GM06990 (cell line): ENCODE results near the gene METTL4.
"Not testable (repeated sequence)": the region's sequence is repeated elsewhere in the genome, so short reads cannot be mapped to it uniquely, and the experiment has no call there.

ENCODE experiments used
- DNase-seq: peaks from one replicate; pipeline ENCODE4 v3.0.0-alpha.2; 2011; ENCODE audit not compliant: insufficient read length; ENCODE audit errors: extremely low read depth
- H3K27me3 ChIP-seq: replicated peaks from 2 replicates; pipeline ENCODE4 v1.6.0; 2011; ENCODE audit warnings: low read length; ENCODE audit not compliant: control insufficient read depth, insufficient read depth
- H3K36me3 ChIP-seq: 2 replicates; pipeline ENCODE4 v1.5.1; 2011; ENCODE audit warnings: low read length; ENCODE audit not compliant: control insufficient read depth, insufficient read depth
- H3K4me3 ChIP-seq: replicated peaks from 2 replicates; pipeline ENCODE4 v1.5.1; 2011; ENCODE audit warnings: low read depth, mild to moderate bottlenecking, control low read depth, low read length
- CTCF ChIP-seq: IDR thresholded peaks from 2 replicates; pipeline ENCODE4 v1.5.1; 2011; ENCODE audit warnings: low read length, control low read depth, mild to moderate bottlenecking, inconsistent platforms; ENCODE audit not compliant: insufficient read depth, poor library complexity, severe bottlenecking

The METTL4 gene

GRCh38 chr18:2532797-2533196, 38.5 kb downstream of the METTL4 start:
- Histone ChIP-seq H3K36me3 (no peaks in the 10 kb centered on the region), H3K4me3 (no peak overlapping the region), H3K27me3 (no peaks in the 10 kb centered on the region)
- no peak for DNase-seq
- no peak for TF ChIP-seq CTCF

- no peak overlapping the region for H3K4me3 ChIP-seq
- no peak for DNase-seq
- H3K27me3 ChIP-seq: no peaks in the 10 kb centered on the region
- no peak for TF ChIP-seq CTCF
- no peaks in the 10 kb centered on the region for H3K36me3 ChIP-seq
Measured at GRCh38 chr18:2531751-2532150, 39.6 kb downstream of the METTL4 start.

- Histone ChIP-seq H3K27me3 (no peaks in the 10 kb centered on the region), H3K36me3 (no peaks in the 10 kb centered on the region), H3K4me3 (no peak overlapping the region)
- TF ChIP-seq CTCF: no peak
- no peak for DNase-seq
Measured at GRCh38 chr18:2529154-2529553, 42.2 kb downstream of the METTL4 start.

GRCh38 chr18:2526329-2526728, 45.0 kb downstream of the METTL4 start:
- no peaks in the 10 kb centered on the region for H3K36me3 ChIP-seq
- H3K4me3 ChIP-seq: no peak overlapping the region
- DNase-seq: no peak
- no peaks in the 10 kb centered on the region for H3K27me3 ChIP-seq
- TF ChIP-seq CTCF: no peak

GRCh38 chr18:2524794-2525198, 46.5 kb downstream of the METTL4 start:
- not testable (repeated sequence) for DNase-seq, H3K36me3 ChIP-seq, H3K4me3 ChIP-seq, H3K27me3 ChIP-seq

GRCh38 chr18:2522112-2522511, 49.2 kb downstream of the METTL4 start:
- no peak for DNase-seq
- Histone ChIP-seq H3K4me3 (no peak overlapping the region), H3K36me3 (no peaks in the 10 kb centered on the region), H3K27me3 (no peaks in the 10 kb centered on the region)
- TF ChIP-seq CTCF: no peak
